Measurements from ENCODE around the gene CCNL2. TPM values are rescaled to one million over a fixed set of nuclear protein-coding genes. Genes with fewer than 3 reads are reported as not detected.

CCNL2 gene
- total and polyA plus RNA-seq, 2 experiments from 2014 or later: 150 to 199 TPM

DNA sequence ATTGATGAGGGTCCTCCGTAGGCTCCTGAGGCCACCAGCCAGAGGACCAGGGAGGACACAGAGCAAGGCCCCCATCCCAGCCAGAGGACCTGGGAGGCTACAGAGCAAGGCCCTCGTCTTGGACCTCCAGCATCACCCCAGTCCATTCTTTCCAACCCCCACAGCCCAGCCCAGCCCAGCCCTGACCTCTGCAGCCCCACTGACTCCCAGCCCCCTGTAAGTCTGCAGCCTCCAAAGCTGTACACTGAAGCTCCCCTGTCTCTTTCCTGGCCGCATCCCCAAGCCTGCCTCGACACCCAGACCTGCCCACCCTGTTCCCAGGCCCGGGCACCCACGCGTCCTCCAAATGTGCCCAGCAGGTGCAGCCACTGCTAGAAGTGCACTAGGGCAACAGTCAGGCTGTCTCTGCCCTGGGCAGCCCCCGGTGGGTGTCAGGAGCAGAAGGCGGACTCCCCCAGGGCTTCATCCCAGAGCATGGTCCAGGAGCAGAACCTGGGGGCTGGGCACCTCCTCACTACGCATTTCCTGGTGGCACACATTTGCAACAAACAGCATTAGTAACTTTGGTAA is 52.0 kb downstream of the CCNL2 start:
- H3K4me2 ChIP-seq (ENCODE audit: unreplicated experiment): peak overlapping the region; percentile 89
- no peaks in the 10 kb centered on the region for H3K36me3 ChIP-seq (ENCODE audit: low read depth)
- H3K79me2 ChIP-seq (ENCODE audit: insufficient read depth): peaks cover 73% of the 10 kb centered on the region
- no peak for DNase-seq
- no peaks in the 10 kb centered on the region for H4K20me1 ChIP-seq (ENCODE audit: insufficient read depth)
- H3K9ac ChIP-seq: peak overlapping the region; percentile 85
- H3K27me3 ChIP-seq (replicated peaks; ENCODE audit: insufficient read depth): no peaks in the 10 kb centered on the region
- peaks cover 2% of the 10 kb centered on the region for H3F3A ChIP-seq (ENCODE audit: insufficient read depth)
- in situ Hi-C loops (cut with MboI): no loop called here
- H3K9me2 ChIP-seq (ENCODE audit: insufficient read depth): no peaks in the 10 kb centered on the region
- peaks cover 26% of the 10 kb centered on the region for H3K4me1 ChIP-seq (ENCODE audit: insufficient read depth)
- H2AFZ ChIP-seq: no peak overlapping the region
- peak overlapping the region; percentile 80 for H3K4me3 ChIP-seq
- H3K9me3 ChIP-seq (ENCODE audit: low read depth): no peaks in the 10 kb centered on the region
- H3K27ac ChIP-seq: peak overlapping the region; percentile 59
- no peak for TF ChIP-seq EZH2phosphoT487 (IDR thresholded peaks at IDR 0.05; ENCODE audit: insufficient read depth, low read depth)
- no peak for TF ChIP-seq EZH2 (IDR thresholded peaks at IDR 0.05; ENCODE audit: insufficient read depth, poor library complexity, severe bottlenecking)
- WGBS, 2 experiments (ENCODE audit: low coverage in 1 of 2, low lambda C conversion rate in 2 of 2, missing lambda C conversion rate in 2 of 2): 88 to 91% methylated on average over 10 of the region's 10 CpGs

DNA sequence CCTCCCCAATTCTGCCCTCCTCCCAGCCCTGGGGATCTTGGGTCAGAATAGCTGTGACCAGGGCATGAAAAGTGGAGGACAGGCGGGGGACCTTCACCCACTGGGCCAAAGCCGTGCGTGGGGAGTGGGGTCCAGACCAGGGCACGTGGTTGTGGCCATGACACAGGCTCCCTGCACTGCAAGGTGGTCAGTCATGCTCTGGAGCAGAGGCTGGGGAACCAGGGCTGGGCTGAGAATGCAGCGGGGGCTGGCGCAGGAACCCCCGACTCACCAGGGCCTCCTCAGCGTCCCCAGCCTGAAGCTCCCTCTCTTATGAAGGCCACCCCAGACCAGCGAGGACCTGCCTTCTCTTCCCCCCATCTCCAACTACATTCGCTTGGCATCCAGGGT is 52.6 kb downstream of the CCNL2 start:
- no peaks in the 10 kb centered on the region for H3K9me2 ChIP-seq (ENCODE audit: insufficient read depth)
- peak overlapping the region; percentile 29; the same call in 1 of the 2 replicates for H3K4me3 ChIP-seq
- H3F3A ChIP-seq (ENCODE audit: insufficient read depth): no peaks in the 10 kb centered on the region; the same call in 1 of the 2 replicates
- H2AFZ ChIP-seq: no peak overlapping the region
- peak overlapping the region; percentile 41; the same call in 1 of the 2 replicates for H3K27ac ChIP-seq
- TF ChIP-seq EZH2phosphoT487 (IDR thresholded peaks at IDR 0.05; ENCODE audit: insufficient read depth, low read depth) (no peak), EZH2 (IDR thresholded peaks at IDR 0.05; ENCODE audit: insufficient read depth, poor library complexity, severe bottlenecking) (no peak)
- H3K79me2 ChIP-seq (ENCODE audit: insufficient read depth): peaks cover 72% of the 10 kb centered on the region
- WGBS, 2 experiments (ENCODE audit: low coverage in 1 of 2, low lambda C conversion rate in 2 of 2, missing lambda C conversion rate in 2 of 2): 82 to 84% methylated on average over 10 of the region's 10 CpGs
- H3K4me1 ChIP-seq (ENCODE audit: insufficient read depth): peaks cover 23% of the 10 kb centered on the region
- H3K4me2 ChIP-seq (ENCODE audit: unreplicated experiment): peak overlapping the region; percentile 89
- in situ Hi-C loops (cut with MboI): no loop called here
- H4K20me1 ChIP-seq (ENCODE audit: insufficient read depth): no peaks in the 10 kb centered on the region
- H3K36me3 ChIP-seq (ENCODE audit: low read depth): no peaks in the 10 kb centered on the region
- H3K9me3 ChIP-seq (ENCODE audit: low read depth): no peaks in the 10 kb centered on the region
- no peaks in the 10 kb centered on the region for H3K27me3 ChIP-seq (replicated peaks; ENCODE audit: insufficient read depth)
- no peak for DNase-seq
- H3K9ac ChIP-seq: peak overlapping the region; percentile 33

DNA sequence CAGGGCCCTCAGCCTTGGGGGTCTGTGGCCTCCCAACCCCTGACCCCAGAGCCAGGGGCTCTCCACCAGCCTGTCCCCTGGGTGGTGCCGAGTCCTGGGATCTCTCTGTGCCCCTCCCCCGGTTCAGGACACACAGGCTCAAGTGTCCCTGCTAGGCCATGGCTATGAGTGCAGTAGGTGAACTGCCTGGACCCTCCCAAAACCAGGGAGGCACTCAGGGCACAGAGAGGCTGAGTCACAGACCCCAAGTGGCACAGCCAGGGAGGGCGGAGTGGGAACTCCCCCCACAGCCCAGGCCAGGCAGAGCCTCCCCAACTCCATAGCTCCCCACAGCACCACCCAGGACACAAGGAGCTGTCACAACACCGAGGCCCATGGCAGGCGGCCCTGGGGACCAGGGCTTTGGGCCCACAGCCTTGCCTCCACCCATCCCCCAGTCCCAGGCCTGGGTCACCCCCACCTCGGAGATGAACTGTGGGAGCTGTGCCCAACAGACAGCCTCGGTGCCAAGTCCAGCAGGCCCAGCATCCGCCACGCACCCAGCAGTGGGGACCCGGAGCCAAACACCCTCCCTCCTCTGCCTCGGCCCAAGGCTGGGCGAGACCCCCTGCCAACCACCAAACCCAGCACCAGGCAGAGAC is 53.2 kb downstream of the CCNL2 start:
- no peak for TF ChIP-seq EZH2 (IDR thresholded peaks at IDR 0.05; ENCODE audit: insufficient read depth, poor library complexity, severe bottlenecking)
- no peak for TF ChIP-seq EZH2phosphoT487 (IDR thresholded peaks at IDR 0.05; ENCODE audit: insufficient read depth, low read depth)
- H3K9ac ChIP-seq: peak overlapping the region; percentile 33; the same call in 1 of the 2 replicates
- H3K9me2 ChIP-seq (ENCODE audit: insufficient read depth): no peaks in the 10 kb centered on the region
- 67 to 68% methylated on average over 12 of the region's 12 CpGs for WGBS, 2 experiments (ENCODE audit: low coverage in 1 of 2, low lambda C conversion rate in 2 of 2, missing lambda C conversion rate in 2 of 2)
- no peaks in the 10 kb centered on the region for H3K9me3 ChIP-seq (ENCODE audit: low read depth)
- H3K4me2 ChIP-seq (ENCODE audit: unreplicated experiment): peak overlapping the region; percentile 19
- H3K27ac ChIP-seq: peak overlapping the region; percentile 41; the same call in 1 of the 2 replicates
- no peaks in the 10 kb centered on the region; the same call in 1 of the 2 replicates for H3K36me3 ChIP-seq (ENCODE audit: low read depth)
- H4K20me1 ChIP-seq (ENCODE audit: insufficient read depth): no peaks in the 10 kb centered on the region
- H3K4me3 ChIP-seq: no peak overlapping the region
- no peak for DNase-seq
- in situ Hi-C loops (cut with MboI): no loop called here
- H3K27me3 ChIP-seq (replicated peaks; ENCODE audit: insufficient read depth): no peaks in the 10 kb centered on the region
- H2AFZ ChIP-seq: no peak overlapping the region
- peaks cover 23% of the 10 kb centered on the region for H3K4me1 ChIP-seq (ENCODE audit: insufficient read depth)
- H3F3A ChIP-seq (ENCODE audit: insufficient read depth): no peaks in the 10 kb centered on the region
- H3K79me2 ChIP-seq (ENCODE audit: insufficient read depth): peaks cover 76% of the 10 kb centered on the region

DNA sequence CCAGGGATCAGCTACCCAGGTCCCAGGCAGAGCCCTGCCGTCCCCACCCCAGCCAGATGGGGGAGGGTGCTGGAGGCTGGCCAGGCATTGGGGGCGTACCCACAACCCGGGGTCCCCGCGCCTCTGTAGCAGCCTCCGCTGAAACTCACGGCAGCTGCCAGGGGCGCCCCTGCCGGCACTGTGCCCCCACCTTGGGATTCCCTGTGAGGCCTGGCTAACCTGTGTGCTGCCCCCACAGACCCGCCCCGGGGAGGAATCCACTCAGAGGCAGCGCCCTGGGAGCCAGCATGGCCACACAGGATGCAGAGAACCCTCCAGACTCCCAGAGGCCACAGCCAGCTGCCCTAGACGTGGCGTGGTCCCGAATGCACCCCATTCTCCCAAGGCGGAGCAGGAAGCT is 53.8 kb downstream of the CCNL2 start:
- Histone ChIP-seq H3K36me3 (ENCODE audit: low read depth) (no peaks in the 10 kb centered on the region; the same call in 1 of the 2 replicates), H3K79me2 (ENCODE audit: insufficient read depth) (peaks cover 79% of the 10 kb centered on the region), H3K9me3 (ENCODE audit: low read depth) (no peaks in the 10 kb centered on the region), H3K9ac (peak overlapping the region; percentile 47), H3K4me2 (ENCODE audit: unreplicated experiment) (no peak overlapping the region), H3K27me3 (replicated peaks; ENCODE audit: insufficient read depth) (no peaks in the 10 kb centered on the region), H3K4me3 (no peak overlapping the region), H3K4me1 (ENCODE audit: insufficient read depth) (peaks cover 23% of the 10 kb centered on the region), H3F3A (ENCODE audit: insufficient read depth) (no peaks in the 10 kb centered on the region), H4K20me1 (ENCODE audit: insufficient read depth) (no peaks in the 10 kb centered on the region), H2AFZ (no peak overlapping the region), H3K9me2 (ENCODE audit: insufficient read depth) (no peaks in the 10 kb centered on the region), H3K27ac (peak overlapping the region; percentile 41; the same call in 1 of the 2 replicates)
- in situ Hi-C loops (cut with MboI): no loop called here
- no peak for DNase-seq
- TF ChIP-seq EZH2 (IDR thresholded peaks at IDR 0.05; ENCODE audit: insufficient read depth, poor library complexity, severe bottlenecking) (no peak), EZH2phosphoT487 (IDR thresholded peaks at IDR 0.05; ENCODE audit: insufficient read depth, low read depth) (no peak)
- 75 to 82% methylated on average over 8 to 16 of the region's 16 CpGs for WGBS, 2 experiments (ENCODE audit: low coverage in 1 of 2, low lambda C conversion rate in 2 of 2, missing lambda C conversion rate in 2 of 2)
